H1 (cell line): ENCODE data around the gene CYREN. TPM values are rescaled to one million over a fixed set of nuclear protein-coding genes. Genes with fewer than 3 reads are reported as not detected.

ENCODE experiments used
- CTCF ChIA-PET: fragments of 300-600 bp; sonication (Branson Sonifier 250); formaldehyde crosslinking; loops from one replicate; lab custom pipeline; 2021; ENCODE audit not compliant: partially characterized antibody; lab: Charles Lee
- POLR2A ChIA-PET: fragments of 300-600 bp; sonication (Branson Sonifier 250); formaldehyde crosslinking; loops from one replicate; lab custom pipeline; 2021; ENCODE audit warnings: inconsistent platforms; ENCODE audit not compliant: partially characterized antibody; lab: Charles Lee
- DNase-seq, 2 experiments: peaks; one replicate each; pipeline versions ENCODE4 v3.0.0 to v3.0.0-alpha.2; 2010 to 2022; ENCODE audit warnings: low spot score in 2 of 2, low read depth in 1 of 2, mixed read lengths in 1 of 2
- FAIRE-seq: peaks from 2 replicates; lab custom pipeline; 2011; peaks lifted over from hg19 to GRCh38; lab: Jason Lieb, UNC
- H2AFZ ChIP-seq: 2 replicates; pipeline ENCODE4 v1.8.1; 2012; ENCODE audit warnings: low read length, inconsistent platforms
- H2AK5ac ChIP-seq: 2 replicates; pipeline ENCODE4 v1.6.1; 2013; ENCODE audit warnings: low read depth, low read length
- H2BK120ac ChIP-seq: replicated peaks from 2 replicates; pipeline ENCODE3; 2013; ENCODE audit warnings: low read depth, low read length, inconsistent platforms
- H2BK12ac ChIP-seq: 2 replicates; pipeline ENCODE4 v1.6.1; 2013; ENCODE audit warnings: low read depth, low read length
- H2BK15ac ChIP-seq: 2 replicates; pipeline ENCODE4 v1.6.1; 2013; ENCODE audit warnings: low read length
- H2BK20ac ChIP-seq: 2 replicates; pipeline ENCODE4 v1.6.1; 2013; ENCODE audit warnings: low read length
- H2BK5ac ChIP-seq: 2 replicates; pipeline ENCODE4 v1.6.1; 2013; ENCODE audit warnings: low read depth, low read length
- H3K14ac ChIP-seq: 2 replicates; pipeline ENCODE4 v1.6.1; 2013; ENCODE audit warnings: inconsistent platforms; ENCODE audit not compliant: insufficient read length
- H3K18ac ChIP-seq: 2 replicates; pipeline ENCODE4 v1.6.1; 2013; ENCODE audit warnings: low read length; ENCODE audit errors: extremely low read depth
- H3K23ac ChIP-seq: 2 replicates; pipeline ENCODE4 v1.6.1; 2013; ENCODE audit warnings: inconsistent platforms; ENCODE audit not compliant: insufficient read length
- H3K23me2 ChIP-seq: 2 replicates; pipeline ENCODE4 v1.6.1; 2013; ENCODE audit warnings: low read depth, low read length
- H3K27ac ChIP-seq: 2 replicates; pipeline ENCODE4 v1.6.1; 2011; ENCODE audit warnings: low read depth, low read length, inconsistent platforms
- H3K27me3 ChIP-seq, 4 experiments: replicated peaks in 1 of 4; 1 replicate in 1 of 4; 2 replicates in 3 of 4; pipeline versions ENCODE4 v1.6.1 to v1.8.1; 2011 to 2013; ENCODE audit warnings: low read length in 3 of 4, mild to moderate bottlenecking in 3 of 4, inconsistent platforms in 2 of 4, mixed read lengths in 2 of 4, moderate library complexity in 1 of 4; ENCODE audit not compliant: control insufficient read depth in 3 of 4, insufficient read depth in 3 of 4; ENCODE audit errors: extremely low read depth in 1 of 4
- H3K36me3 ChIP-seq, 4 experiments: 2 replicates each; pipeline versions ENCODE4 v1.6.1 to v1.8.1; 2011 to 2013; ENCODE audit warnings: mild to moderate bottlenecking in 4 of 4, low read length in 3 of 4, moderate library complexity in 2 of 4, control low read depth in 1 of 4, inconsistent platforms in 1 of 4; ENCODE audit not compliant: insufficient read depth in 4 of 4, control insufficient read depth in 2 of 4
- H3K4ac ChIP-seq: replicated peaks from 2 replicates; pipeline ENCODE3; 2013; ENCODE audit warnings: low read length, low read depth, mixed read lengths, inconsistent platforms; ENCODE audit not compliant: insufficient read length
- H3K4me1 ChIP-seq, 4 experiments: replicated peaks in 1 of 4; 1 replicate in 1 of 4; 2 replicates in 3 of 4; pipeline versions ENCODE4 v1.6.1 to v1.8.1; 2011 to 2013; ENCODE audit warnings: low read length in 3 of 4, inconsistent platforms in 2 of 4, mixed read lengths in 1 of 4; ENCODE audit not compliant: insufficient read depth in 4 of 4, control insufficient read depth in 3 of 4
- H3K4me2 ChIP-seq, 2 experiments: 2 replicates each; pipeline versions ENCODE4 v1.6.1 to v1.8.1; 2011 to 2013; ENCODE audit warnings: low read depth in 2 of 2, low read length in 2 of 2, control low read depth in 1 of 2, inconsistent platforms in 1 of 2, mild to moderate bottlenecking in 1 of 2; ENCODE audit not compliant: insufficient read depth in 1 of 2
- H3K4me3 ChIP-seq, 4 experiments: fragments of 200-600, 300-600 bp in 1 of 4; sonication (generic), shearing (Covaris generic), sonication (Bioruptor Twin) in 1 of 4; 2 replicates each; pipeline versions ENCODE4 v1.5.1 to v1.8.1; 2011 to 2016; ENCODE audit warnings: low read length in 4 of 4, low read depth in 3 of 4, control low read depth in 2 of 4, inconsistent platforms in 2 of 4, mild to moderate bottlenecking in 2 of 4, mixed read lengths in 1 of 4, moderate library complexity in 1 of 4; ENCODE audit not compliant: insufficient read depth in 2 of 4; ENCODE audit errors: extremely low read depth in 1 of 4
- H3K56ac ChIP-seq: replicated peaks from 2 replicates; pipeline ENCODE3; 2013; ENCODE audit warnings: low read depth, mild to moderate bottlenecking, mixed read lengths, low read length, inconsistent platforms; ENCODE audit not compliant: insufficient read length
- H3K79me1 ChIP-seq: 2 replicates; pipeline ENCODE4 v1.6.1; 2013; ENCODE audit warnings: low read depth, low read length, control low read depth
- H3K79me2 ChIP-seq, 2 experiments: 2 replicates each; pipeline versions ENCODE4 v1.6.1 to v1.8.1; 2012 to 2013; ENCODE audit warnings: low read length in 2 of 2, mild to moderate bottlenecking in 2 of 2, inconsistent platforms in 1 of 2; ENCODE audit not compliant: insufficient read depth in 2 of 2, control insufficient read depth in 1 of 2
- H3K9ac ChIP-seq, 4 experiments: replicated peaks in 1 of 4; 1 replicate in 1 of 4; 2 replicates in 3 of 4; pipeline versions ENCODE4 v1.6.1 to v1.8.1; 2011 to 2013; ENCODE audit warnings: low read depth in 3 of 4, low read length in 3 of 4, control low read depth in 2 of 4, mild to moderate bottlenecking in 2 of 4, moderate library complexity in 2 of 4, inconsistent platforms in 1 of 4; ENCODE audit errors: extremely low read depth in 1 of 4
- H3K9me3 ChIP-seq, 2 experiments: 2 replicates each; pipeline versions ENCODE4 v1.6.1 to v1.8.1; 2012 to 2013; ENCODE audit warnings: mild to moderate bottlenecking in 2 of 2, moderate library complexity in 2 of 2, control low read depth in 1 of 2, inconsistent platforms in 1 of 2, low read depth in 1 of 2, low read length in 1 of 2, mixed read lengths in 1 of 2; ENCODE audit not compliant: insufficient read depth in 2 of 2
- H4K20me1 ChIP-seq, 2 experiments: replicated peaks in 1 of 2; 2 replicates each; pipeline versions ENCODE3 to v1.8.1; 2011 to 2013; ENCODE audit warnings: inconsistent platforms in 2 of 2, low read length in 2 of 2, mild to moderate bottlenecking in 1 of 2; ENCODE audit not compliant: insufficient read depth in 2 of 2, control insufficient read depth in 1 of 2
- H4K5ac ChIP-seq: 2 replicates; pipeline ENCODE4 v1.6.1; 2013; ENCODE audit warnings: low read length, low read depth, mixed read lengths, inconsistent platforms; ENCODE audit not compliant: insufficient read length
- H4K8ac ChIP-seq: 2 replicates; pipeline ENCODE4 v1.8.0; 2013; ENCODE audit warnings: mild to moderate bottlenecking, moderate library complexity, low read length, inconsistent platforms; ENCODE audit not compliant: insufficient read depth; ENCODE audit errors: extremely low read depth
- H4K91ac ChIP-seq: replicated peaks from 2 replicates; pipeline ENCODE3; 2013; ENCODE audit warnings: low read length, mixed read lengths, inconsistent platforms; ENCODE audit not compliant: insufficient read length
- CHD1 ChIP-seq: IDR thresholded peaks from 2 replicates; pipeline ENCODE4 v1.6.1; 2012; ENCODE audit warnings: low read depth, low read length, improper control_type of control experiment
- GABPA ChIP-seq: IDR thresholded peaks from 2 replicates; pipeline ENCODE4 v1.6.1; 2011; ENCODE audit warnings: mild to moderate bottlenecking, low read length, moderate library complexity, borderline replicate concordance; ENCODE audit not compliant: insufficient read depth
- GTF2F1 ChIP-seq: IDR thresholded peaks from 2 replicates; pipeline ENCODE4 v1.6.1; 2012; ENCODE audit warnings: low read depth, low read length, improper control_type of control experiment, borderline replicate concordance
- HDAC2 ChIP-seq, 2 experiments: fragments of 300-600 bp in 1 of 2; sonication (generic) in 1 of 2; IDR thresholded peaks; 2 replicates each; pipeline ENCODE4 v1.6.1; 2011 to 2012; ENCODE audit warnings: low read depth in 2 of 2, low read length in 2 of 2, mild to moderate bottlenecking in 2 of 2, moderate library complexity in 2 of 2, borderline replicate concordance in 1 of 2, inconsistent platforms in 1 of 2
- POLR2AphosphoS5 ChIP-seq: IDR thresholded peaks from 2 replicates; pipeline ENCODE4 v1.6.1; 2011; ENCODE audit warnings: low read depth, low read length
- SIRT6 ChIP-seq: IDR thresholded peaks from one replicate; pipeline ENCODE4 v1.7.1; 2012; ENCODE audit warnings: low read length, inconsistent platforms
- TCF12 ChIP-seq: IDR thresholded peaks from 2 replicates; pipeline ENCODE4 v1.6.1; 2011; ENCODE audit warnings: low read depth, mild to moderate bottlenecking, low read length
- TEAD4 ChIP-seq: IDR thresholded peaks from 2 replicates; pipeline ENCODE4 v1.6.1; 2012; ENCODE audit warnings: low read depth, low read length, inconsistent platforms, mixed read lengths
- WGBS, 2 experiments: shearing (Covaris generic) in 1 of 2; methylation state at CpG; one replicate each; pipeline versions ENCODE4 v1.1.6 to v1.1.7; 2013 to 2015; ENCODE audit warnings: low lambda C conversion rate in 2 of 2, mixed read lengths in 2 of 2, inconsistent platforms in 1 of 2, low coverage in 1 of 2, missing lambda C conversion rate in 1 of 2; ENCODE audit not compliant: insufficient replicate concordance in 2 of 2, insufficient coverage in 1 of 2, insufficient read length in 1 of 2; ENCODE audit errors: extremely low coverage in 1 of 2, missing lambda C conversion rate in 1 of 2; 5-methylcytosine and 5-hydroxymethylcytosine counted together
- polyA plus RNA-seq, 7 experiments: library from polyadenylated mRNA; depleted of rRNA in 3 of 7; stranded (reverse) in 5 of 7; unstranded in 2 of 7; fragments of >200 nt in 5 of 7; fragments of 200-250 nt in 2 of 7; gene quantifications; 1 replicate in 5 of 7; 2 replicates in 1 of 7; 4 replicates in 1 of 7; pipeline versions ENCODE4 v1.2.1 to v1.2.3, GENCODE V29; 2011 to 2013; ENCODE audit warnings: missing spikeins in 2 of 7, mixed read lengths in 2 of 7
- total RNA-seq: library from RNA; stranded (reverse); fragmentation: NEBNext Ultra II Directional; extraction: Animal tissue kit (Norgen Biotek cat#: 25700); gene quantifications from 2 replicates; pipeline ENCODE4 v1.2.1, GENCODE V29; 2021
- TF ChIP-seq, protein P1 (sequence below): IDR thresholded peaks from 2 replicates; pipeline ENCODE4 v1.6.1; 2012; ENCODE audit warnings: low read length, inconsistent platforms
- TF ChIP-seq, protein P2 (sequence below): IDR thresholded peaks from 2 replicates; pipeline ENCODE4 v1.6.1; 2012; ENCODE audit warnings: inconsistent platforms
- TF ChIP-seq, protein P3 (sequence below): IDR thresholded peaks from 2 replicates; pipeline ENCODE4 v1.6.1; 2011; ENCODE audit warnings: low read length, improper control_type of control experiment

CYREN gene
- total and polyA plus RNA-seq, 2 of the 8 experiments (the other 6 are each of a cell fraction or from before 2014, with no cell fraction given): 25.1 to 46.2 TPM

DNA sequence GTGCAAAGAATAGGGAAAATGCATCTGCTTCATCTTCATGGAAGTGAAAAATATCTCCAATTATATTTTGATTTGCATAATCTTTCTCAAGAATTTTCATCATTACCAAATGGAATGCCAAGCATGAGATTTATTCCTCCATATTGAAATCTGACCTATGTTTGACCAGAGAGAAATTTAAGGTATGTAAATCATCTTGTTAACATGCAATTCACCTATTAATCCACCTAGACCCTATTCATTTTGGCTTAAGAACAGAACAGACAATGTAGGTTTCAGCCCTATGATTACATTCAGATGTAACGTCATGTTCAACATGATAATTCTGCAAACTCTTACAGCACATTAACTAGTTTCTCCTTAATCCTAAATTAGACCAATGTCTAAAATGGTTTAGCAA is 53.4 kb downstream of the CYREN start:
- no peaks in the 10 kb centered on the region for H3K79me1 ChIP-seq
- POLR2A ChIA-PET: no interaction called here
- WGBS, 2 experiments: 88% methylated on average over 1 of the region's 1 CpG; no CpG with 5 or more reads in 1 of the 2 experiments
- TF ChIP-seq, protein P1, sequence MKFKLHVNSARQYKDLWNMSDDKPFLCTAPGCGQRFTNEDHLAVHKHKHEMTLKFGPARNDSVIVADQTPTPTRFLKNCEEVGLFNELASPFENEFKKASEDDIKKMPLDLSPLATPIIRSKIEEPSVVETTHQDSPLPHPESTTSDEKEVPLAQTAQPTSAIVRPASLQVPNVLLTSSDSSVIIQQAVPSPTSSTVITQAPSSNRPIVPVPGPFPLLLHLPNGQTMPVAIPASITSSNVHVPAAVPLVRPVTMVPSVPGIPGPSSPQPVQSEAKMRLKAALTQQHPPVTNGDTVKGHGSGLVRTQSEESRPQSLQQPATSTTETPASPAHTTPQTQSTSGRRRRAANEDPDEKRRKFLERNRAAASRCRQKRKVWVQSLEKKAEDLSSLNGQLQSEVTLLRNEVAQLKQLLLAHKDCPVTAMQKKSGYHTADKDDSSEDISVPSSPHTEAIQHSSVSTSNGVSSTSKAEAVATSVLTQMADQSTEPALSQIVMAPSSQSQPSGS: no peak
- TF ChIP-seq HDAC2 (IDR thresholded peaks at IDR 0.05; ENCODE audit: borderline replicate concordance in 1 of 2, low read depth in 2 of 2, low read length in 2 of 2) (no peak), TEAD4 (no peak), TCF12 (no peak), CHD1 (no peak), POLR2AphosphoS5 (no peak), GABPA (no peak), SIRT6 (no peak), GTF2F1 (no peak)
- TF ChIP-seq, protein P2, sequence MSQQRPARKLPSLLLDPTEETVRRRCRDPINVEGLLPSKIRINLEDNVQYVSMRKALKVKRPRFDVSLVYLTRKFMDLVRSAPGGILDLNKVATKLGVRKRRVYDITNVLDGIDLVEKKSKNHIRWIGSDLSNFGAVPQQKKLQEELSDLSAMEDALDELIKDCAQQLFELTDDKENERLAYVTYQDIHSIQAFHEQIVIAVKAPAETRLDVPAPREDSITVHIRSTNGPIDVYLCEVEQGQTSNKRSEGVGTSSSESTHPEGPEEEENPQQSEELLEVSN: no peak
- TF ChIP-seq, protein P3, sequence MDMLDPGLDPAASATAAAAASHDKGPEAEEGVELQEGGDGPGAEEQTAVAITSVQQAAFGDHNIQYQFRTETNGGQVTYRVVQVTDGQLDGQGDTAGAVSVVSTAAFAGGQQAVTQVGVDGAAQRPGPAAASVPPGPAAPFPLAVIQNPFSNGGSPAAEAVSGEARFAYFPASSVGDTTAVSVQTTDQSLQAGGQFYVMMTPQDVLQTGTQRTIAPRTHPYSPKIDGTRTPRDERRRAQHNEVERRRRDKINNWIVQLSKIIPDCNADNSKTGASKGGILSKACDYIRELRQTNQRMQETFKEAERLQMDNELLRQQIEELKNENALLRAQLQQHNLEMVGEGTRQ: no peak

More for the DNA sequence above, 53.4 kb downstream of the CYREN start:
- H3K23me2 ChIP-seq: no peaks in the 10 kb centered on the region
- FAIRE-seq (no peak), DNase-seq (no peak)
- no peaks in the 10 kb centered on the region for H4K20me1 ChIP-seq
- H3K4me1 ChIP-seq: no peaks in the 10 kb centered on the region
- H4K5ac ChIP-seq: no peak overlapping the region
- H4K91ac ChIP-seq: no peak overlapping the region
- H3K4me2 ChIP-seq: no peak overlapping the region
- no peak overlapping the region for H3K27ac ChIP-seq
- no peak overlapping the region for H3K4me3 ChIP-seq
- H3K79me2 ChIP-seq: no peaks in the 10 kb centered on the region
- no peak overlapping the region for H2BK12ac ChIP-seq
- no peak overlapping the region for H3K4ac ChIP-seq
- H3K27me3 ChIP-seq: no peaks in the 10 kb centered on the region
- H3K18ac ChIP-seq: no peak overlapping the region
- no peak overlapping the region for H2BK15ac ChIP-seq
- no peak overlapping the region for H2BK20ac ChIP-seq
- no peak overlapping the region for H2AK5ac ChIP-seq
- no peak overlapping the region for H2BK120ac ChIP-seq
- H3K9ac ChIP-seq: no peak overlapping the region
- H3K56ac ChIP-seq: no peak overlapping the region
- CTCF ChIA-PET: interaction anchor here (0.9 kb wide), 1 partner anchor 10 kb away, joined by 3 read pairs; no protein-coding TSS in a partner anchor
- no peak overlapping the region for H2AFZ ChIP-seq
- no peak overlapping the region for H2BK5ac ChIP-seq
- H3K36me3 ChIP-seq: no peaks in the 10 kb centered on the region
- no peak overlapping the region for H3K23ac ChIP-seq
- H3K14ac ChIP-seq: no peak overlapping the region
- no peaks in the 10 kb centered on the region for H3K9me3 ChIP-seq
- H4K8ac ChIP-seq: no peak overlapping the region
